Measurements from ENCODE around the gene CD52. TPM values are rescaled to one million over a fixed set of nuclear protein-coding genes. Genes with fewer than 3 reads are reported as not detected.
"Not testable (repeated sequence)": the region's sequence is repeated elsewhere in the genome, so short reads cannot be mapped to it uniquely, and the experiment has no call there.

Gene CD52
- polyA plus RNA-seq, 12 donors, result 1.3 to 40.6 (median 2.1) TPM; not detected in 2

DNA sequence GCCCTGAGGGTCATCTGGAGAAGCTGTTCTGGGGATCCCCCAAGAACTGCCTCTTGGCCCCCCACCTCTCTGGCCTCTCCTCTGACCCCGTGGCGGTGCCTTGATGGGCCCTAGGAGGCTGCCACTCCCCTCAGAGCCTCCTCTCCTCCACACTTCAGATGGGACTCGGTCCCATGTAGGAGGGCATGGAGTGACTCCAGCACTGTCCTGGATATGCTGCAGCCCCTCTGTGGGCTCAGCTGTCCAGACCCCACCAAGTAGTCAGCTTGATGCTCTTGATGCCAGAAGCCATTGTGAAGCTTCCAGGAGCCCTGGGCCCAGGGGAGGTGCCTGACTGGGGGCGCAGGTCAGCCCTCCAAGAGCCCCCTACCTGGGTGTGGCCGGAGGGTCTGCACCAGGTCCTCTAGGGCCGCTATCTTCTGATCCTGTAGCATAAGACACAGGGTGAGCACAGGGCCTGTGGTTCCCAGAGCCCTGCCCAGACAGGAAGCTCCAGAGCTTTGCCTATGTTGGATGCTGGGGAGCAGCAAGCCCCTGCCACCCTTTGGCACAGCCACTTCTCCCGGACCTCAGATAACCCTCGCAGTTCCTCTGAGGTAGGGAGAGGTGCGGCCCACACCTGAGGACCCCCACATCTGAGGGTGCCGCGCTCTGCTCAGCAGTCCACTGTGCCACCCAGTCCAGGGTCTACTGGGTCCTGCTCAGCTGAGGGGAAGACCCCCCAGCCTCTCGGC is 20.5 kb upstream of the CD52 start:
- DNase-seq, result no peak

DNA sequence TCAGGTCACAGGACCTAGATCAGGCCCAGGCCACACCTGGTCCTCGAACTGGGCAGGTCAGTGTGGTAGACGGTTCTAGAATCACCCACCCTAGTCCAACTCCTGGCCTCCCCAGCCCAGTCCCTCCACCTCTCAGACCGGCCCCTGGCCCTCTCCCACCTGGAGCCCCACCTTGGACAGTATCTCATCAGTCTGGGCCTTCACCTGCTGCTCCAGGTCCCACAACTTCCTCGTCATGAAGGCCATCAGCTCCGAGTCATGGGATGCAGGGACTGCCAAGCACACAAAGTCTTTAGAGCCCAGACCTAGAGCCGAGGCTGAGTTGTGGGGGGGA is 20.0 kb upstream of the CD52 start:
- no peak for DNase-seq

DNA sequence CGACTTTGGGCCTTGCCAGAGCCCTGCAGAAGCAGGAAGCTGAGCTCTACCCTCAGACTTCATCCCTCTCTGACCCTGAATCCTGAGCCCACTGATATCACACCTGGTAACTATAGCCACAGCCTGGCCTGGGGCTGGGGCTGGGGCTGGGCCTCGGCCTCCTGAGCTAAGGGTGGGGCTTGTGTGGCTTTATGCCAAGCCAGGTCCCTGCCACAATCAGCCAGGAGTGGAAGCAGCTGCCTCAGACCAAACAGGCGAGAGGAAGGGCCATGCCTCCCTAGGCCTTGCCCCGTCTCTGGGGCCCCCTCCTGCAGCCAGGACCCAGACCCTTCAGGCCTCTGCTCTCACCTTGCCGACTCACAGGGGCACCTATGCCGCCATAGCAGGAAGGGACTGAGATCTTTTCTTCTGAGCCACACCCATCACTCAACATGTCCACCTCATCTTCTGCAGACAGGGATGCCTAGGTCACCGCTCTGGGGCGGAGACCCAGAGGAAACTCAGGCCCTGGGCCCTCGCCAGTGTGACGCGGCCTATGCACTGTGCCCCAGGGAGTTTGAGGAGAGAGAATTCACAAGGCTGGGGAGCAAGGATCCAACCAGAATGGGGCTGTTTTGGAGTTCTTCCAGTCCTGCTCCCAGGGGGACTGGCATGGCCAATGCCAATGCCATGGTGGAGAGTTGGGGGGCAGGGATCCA is 17.0 kb upstream of the CD52 start:
- no peak for DNase-seq

DNA sequence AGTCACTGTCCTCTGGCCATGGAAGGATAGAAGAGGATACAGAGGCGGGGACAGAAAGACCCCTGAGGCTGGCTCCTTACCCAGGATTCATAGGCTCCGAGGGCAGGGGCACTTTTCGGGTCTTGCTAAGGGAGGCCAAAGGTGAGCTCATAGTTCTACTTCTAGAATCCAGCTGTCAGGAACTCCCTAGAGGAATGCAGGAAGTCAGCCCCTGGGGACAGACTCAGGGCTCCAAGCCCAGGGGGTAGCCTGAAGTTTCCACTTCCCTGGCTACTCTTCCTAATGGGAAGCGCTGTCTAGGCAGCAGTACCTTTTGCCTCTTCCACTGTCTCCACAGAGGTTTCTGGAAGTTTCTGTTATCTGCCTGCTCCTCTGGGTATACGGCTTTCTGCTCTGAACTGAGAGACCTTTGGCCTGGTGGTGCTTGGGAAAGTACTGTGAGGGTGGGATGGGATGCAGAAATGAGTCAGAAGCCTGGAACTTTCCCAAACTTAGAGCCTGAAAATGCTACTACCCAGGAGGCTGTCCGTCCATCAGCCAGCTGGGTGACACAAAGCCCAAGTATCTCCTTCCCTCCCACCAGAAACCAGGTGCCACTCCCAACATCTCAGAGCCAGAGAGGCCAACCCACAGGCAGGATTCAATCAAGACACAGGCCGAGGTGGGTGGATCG is 14.9 kb upstream of the CD52 start:
- no peak for DNase-seq

DNA sequence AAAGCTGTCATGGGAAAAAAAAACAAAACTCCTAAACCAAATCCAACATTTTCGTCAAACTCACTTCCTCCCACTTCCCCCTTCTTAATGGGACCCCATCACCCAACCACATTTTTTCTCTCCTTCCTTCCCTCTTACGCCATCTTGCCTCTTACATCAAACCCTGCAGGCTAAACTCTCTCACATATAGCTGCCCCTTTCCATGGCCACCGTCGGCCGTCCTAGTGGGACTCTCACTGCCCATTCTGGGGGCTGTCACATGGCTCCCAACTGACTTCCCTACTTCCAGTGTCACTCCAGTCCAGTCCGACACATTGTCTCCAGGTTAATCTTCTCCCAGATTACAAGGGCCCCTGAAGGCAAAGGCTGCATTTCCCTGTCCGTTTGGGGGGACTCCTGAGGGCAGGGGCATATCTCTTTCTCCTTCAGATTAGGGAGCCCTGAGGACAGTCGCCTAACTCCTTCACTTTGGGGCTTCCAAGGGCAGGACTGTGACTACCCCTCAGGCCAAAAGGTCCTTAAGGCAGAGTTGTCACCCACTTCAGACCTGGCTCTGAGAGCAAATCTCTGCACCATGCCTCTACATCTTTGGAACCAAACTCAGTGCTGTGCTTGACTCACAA is 12.0 kb upstream of the CD52 start:
- DNase-seq, result no peak

DNA sequence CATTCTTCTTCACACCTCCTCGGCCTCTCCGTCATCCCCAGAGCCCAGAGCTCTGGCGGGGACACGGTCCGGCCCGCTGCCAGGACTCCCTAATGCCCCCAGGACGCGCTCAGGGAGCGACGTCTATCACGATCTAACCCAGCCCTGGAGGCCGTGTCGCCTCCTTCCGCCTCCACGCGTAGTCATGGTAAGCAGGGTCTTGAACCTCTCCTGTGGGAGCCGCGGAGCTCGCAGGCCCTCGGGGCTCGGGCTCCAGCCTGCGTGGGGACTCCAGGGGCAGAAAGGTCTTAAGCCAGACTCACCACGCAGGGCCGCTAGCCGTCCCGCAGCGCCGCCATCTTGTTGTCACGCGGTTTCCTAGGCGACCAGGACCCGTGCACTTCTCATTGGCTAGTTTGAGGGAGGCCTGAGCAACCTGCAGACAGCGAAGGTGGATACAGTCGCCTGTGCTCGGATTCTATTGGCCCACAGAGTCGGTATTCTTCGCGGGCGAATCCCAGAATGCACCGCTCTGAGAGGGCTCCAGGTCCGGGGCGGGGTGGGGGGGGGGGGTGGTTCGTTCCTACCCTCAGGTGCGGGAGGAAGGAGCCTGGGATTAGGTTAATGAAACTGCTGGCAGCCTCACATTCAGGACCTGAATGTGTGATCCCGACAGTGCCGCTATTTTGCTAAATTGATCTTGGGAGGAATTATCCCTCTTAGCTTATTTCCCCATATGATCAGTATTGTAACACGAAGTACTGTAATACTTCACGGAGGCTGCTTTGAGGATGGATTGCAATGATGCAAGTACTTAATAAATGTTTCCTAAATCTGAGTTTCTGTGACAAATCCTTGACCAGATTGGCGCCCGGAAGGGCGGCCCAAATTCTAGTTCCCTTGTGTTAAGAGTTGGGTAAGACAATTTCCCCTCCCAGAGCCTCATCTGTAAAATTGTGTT is 11.2 kb upstream of the CD52 start, which contains the start of gene UBXN11:
Gene UBXN11 (minus strand): TSS at position 347 of the 940 bp plus-strand sequence. CDS start 3,753 bp downstream, outside the sequence.
- DNase-seq, result peak; percentile 82

DNA sequence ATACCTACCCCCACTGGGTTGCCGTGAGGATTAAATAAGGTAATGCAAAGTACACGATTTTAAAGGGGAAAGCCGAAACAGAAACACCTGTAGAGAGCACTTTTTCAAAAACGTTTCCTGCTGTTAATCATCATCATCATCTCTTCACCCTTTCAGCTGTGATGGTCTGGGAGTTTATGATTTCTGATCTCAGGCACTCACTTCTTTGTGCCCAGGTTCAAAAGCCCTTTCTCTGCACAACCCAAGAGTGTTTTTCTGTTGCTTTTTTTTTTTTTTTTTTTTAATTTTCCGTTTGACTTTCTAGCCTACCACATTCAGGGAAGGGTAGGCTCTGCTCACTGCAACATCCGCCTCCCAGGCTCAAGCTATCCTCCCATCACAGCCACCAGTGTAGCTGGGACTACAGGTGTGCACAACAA is 10.4 kb upstream of the CD52 start:
- no peak for DNase-seq

DNA sequence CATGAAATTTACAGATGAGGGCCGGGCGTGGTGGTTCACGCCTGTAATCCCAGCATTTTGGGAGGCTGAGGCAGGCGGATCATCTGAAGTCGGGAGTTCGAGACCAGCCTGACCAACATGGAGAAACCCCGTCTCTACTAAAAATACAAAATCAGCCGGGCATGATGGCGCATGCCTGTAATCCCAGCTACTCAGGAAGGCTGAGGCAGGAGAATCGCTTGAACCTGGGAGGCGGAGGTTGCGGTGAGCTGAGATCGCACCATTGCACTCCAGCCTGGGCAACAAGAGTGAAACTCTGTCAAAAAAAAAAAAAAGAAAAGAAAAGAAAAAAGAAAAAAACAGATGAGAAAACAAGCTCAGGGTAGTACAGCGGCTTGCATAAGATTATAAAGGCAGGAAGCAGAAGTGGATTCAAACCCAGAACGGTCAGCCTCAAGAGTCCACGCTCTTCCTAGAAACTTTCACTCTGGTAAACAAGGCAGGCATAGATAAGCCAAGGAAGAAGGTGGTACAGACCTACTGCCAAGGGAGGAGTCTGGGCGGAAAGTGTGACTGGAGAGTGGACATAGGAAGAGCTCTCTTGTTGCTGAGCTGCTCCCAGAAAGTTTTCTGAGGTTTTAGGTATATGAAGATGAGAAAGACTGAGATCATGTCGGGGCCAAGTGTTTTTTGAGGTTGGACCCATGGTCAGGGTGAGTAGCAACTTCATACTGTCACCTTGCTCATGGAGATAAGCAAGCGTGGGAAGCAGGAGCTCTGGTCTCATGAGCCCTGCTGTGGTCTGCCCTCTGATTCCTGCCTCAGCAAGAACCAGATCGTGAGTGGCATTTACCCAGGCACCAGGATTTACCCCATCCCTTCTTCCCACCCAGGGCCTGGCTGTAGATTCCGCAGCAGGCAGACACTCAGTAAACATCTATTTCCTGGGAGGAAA is 9.5 kb upstream of the CD52 start:
- DNase-seq, result not testable (repeated sequence)

DNA sequence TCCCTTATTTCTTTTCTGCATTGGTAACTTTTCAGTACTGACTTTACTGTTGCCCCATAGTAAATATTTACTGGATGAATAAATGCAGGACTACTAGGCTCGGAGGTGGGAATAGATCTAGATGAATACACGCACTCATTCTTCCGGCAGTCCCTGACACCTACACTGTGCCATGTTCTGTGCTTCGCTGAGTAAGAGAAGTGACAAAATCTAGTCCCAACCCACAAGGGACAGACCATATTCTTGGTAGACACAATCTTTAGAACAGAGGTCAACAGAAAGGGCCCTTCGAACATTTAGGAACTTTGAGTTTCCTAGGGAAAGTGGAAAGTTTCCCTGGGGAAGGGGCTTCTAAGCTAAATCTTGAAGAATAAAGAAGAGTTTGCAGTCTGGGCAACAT is 3.3 kb upstream of the CD52 start:
- no peak for DNase-seq

DNA sequence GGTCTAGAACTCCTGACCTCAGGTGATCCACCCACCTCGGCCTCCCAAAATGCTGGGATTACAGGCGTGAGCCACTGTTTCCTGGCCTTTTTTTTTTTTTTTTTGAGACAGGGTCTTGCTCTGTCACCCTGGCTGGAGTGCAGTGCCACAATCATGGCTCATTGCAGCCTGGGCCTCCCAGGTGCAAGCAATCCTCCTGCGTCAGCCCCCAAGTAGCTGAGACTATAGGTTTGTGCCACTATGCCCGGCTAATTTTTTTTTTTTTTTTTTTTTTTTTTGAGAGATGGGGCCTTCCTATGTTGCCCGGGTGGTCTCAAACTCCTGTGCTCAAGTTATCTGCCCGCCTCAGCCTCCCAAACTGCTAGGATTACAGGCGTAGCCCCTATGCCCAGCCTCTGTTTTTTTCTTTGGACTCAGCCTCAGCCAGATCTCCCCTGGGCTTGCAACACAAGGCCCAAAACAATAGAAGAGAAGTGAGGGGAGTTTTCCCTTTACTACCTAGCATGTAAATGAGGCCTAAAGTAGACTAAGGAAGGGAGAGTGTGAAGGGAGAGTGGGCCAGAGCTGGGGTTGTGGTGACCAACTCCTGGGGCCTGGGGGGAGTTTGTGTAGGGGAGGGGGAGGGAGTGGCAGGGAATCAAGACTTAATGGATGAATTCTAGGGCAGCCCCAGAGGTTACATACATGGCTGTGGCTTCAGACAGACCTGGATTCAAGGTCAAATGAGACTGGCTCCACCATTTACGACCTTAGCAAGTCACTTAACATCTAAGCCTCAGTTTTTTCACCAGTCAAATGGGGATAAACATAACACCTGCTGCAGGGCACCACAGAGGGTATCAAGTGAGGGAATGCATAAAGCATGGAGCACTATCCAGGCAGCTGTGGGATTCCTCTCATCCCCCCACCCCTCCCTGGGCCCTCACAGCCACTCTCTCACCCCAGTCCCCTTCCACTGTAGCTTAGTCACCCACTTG is 1.6 kb upstream of the CD52 start:
- DNase-seq, result no peak

DNA sequence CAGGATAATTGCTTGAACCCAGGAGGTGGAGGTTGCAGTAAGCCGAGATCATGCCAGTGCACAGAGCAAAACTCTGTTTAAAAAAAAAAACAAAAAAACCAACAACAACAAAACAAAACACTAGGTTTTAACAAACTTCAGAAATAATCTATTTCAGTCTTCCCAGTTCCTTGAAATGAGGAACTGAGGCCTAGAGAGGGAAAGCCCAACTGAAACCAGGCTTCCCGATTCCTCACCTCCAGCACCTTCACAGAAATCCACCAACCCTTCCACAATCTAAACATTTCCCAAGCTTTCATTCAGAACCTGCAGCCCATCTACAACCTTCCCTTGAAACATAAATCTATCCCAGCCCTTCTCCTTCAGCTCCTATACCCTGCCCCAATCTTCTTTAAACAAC is 612 bp upstream of the CD52 start:
- DNase-seq, result no peak

DNA sequence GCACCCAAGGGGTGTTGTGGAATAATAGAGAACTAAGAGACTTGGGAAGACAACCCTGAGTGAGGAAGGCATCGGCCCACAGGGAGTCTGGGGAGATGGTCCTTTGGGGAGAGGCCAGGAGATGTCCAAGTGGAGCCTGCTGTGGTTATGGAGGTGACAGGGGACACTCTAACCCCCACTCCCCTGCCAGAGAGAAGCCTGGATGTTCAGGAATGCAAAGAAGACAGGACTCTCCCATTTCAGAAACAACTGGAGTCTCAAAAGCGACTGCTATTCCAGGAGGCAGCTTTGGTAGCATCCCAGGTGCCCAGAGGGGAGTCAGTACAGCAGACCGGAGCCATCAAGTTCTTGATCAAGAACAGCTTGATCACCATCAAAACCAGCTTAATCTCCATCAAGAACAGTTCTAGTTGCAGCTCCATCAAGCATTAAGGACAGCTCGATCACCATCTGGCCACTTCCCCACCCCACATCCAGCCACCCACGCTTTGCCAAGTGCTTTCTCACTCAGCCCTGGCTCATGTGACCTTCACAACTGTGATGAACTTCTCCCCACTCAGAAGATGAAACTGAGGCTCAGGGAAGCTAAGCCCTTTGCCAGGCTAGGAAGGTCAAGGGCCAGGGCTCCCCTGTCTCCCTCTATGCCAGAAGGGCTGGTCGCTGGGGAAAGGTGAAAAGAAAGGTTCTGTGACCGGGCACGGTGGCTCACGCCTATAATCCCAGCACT is 743 bp downstream of the CD52 start:
- no peak for DNase-seq

DNA sequence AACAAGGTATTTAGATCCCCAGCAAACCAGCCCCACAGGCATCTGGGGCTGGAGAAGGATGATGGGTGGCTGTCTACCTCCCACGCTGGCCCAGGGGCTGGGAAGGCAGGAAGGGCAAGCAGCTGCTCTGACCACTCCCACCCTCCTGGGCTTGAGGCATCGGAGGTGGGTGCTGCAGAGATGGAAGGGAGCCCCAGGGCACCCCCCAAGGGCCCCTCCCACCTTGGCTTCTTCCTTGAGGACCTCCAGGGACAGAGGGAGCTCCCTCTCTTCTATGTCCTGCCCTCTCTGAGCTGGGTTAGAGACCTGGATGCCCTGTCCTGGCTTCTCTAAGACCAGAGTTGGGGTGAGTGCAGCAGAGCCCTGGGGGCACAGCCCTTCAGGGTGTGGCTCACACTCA is 3.1 kb downstream of the CD52 start:
- DNase-seq, result no peak

DNA sequence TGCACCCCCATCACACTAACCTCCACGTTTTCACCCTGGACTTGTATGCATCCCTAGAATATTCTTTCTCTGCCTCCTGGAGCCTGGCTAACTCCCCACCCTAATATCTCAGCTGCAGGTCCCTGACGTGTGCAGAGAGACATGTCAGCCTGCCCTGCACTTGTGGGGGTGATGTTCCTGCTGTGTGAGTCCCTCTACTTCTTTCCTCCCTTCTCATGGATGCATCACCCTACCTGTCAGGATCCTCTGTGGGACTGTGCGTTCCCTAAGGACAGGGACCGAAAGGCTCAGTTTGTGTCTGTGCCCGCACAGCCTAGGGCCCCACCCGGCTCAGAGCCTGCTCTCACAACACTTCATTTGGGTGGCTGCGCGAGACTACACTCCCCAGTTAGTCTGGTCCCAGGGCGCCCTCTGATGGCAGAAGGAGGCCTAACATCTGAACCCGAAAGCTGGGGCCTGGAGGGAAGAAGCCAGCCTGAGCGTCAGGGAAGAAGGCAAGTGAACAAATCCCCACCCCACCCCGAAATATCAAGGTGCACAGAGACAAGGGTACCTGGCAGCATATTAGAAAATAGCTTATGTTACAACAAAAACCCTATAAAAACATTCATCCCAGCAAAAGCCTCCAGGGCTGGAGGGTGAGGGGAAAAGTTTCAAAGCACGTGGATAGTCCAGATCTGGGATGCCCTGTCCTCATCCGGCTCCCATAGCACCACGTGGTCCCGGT is 3.7 kb downstream of the CD52 start:
- DNase-seq, result peak; percentile 90

DNA sequence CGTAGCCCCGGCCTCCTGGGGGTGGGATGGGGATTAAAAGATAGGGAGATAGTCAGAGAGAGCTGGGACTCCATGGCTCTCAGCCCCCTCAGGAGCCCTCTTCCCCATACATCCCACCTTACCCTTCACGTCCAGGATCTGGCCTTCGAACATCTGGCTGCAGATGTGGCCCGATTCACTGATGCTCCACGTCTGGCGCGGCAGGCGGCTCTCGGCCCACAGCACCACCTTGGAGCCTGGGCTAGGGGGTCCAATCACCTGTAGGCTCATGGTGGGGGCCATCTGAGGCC is 4.2 kb downstream of the CD52 start:
- no peak for DNase-seq

DNA sequence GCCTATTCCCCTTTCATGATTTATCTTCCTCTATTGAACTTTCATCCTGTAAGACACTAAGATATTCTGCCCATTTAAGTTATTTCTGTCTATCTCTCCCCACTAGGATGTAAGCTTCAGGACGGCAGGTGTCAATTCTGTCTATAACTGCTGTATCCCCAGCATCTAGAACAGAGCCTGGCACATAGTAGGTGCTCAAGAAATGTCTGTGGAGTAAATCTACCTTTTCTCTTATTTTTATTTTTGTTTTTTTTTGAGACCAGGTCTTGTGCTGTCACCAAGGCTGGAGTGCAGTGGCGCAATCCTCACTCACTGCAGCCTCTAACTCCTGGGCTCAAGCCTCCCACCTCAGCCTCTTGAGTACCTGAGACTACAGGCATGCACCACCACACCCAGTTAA is 5.6 kb downstream of the CD52 start:
- no peak for DNase-seq

DNA sequence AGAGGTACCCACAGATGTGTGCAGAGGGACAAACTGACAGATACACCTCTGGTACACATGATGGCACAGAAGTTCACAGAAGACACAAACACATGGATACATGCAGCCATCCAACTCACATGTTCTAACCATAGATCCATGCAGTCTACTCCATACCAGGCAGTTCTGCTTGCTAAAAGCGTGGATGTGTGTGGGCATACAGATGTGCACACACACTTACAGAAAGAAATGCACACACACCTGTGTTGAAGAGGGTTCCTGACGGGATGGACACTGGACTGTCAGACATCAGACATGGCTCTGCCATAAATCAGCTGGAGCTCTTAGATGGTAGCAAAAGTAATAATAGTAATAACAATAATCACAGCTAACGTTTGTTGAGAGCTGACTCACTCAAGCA is 6.8 kb downstream of the CD52 start:
- DNase-seq, result no peak

DNA sequence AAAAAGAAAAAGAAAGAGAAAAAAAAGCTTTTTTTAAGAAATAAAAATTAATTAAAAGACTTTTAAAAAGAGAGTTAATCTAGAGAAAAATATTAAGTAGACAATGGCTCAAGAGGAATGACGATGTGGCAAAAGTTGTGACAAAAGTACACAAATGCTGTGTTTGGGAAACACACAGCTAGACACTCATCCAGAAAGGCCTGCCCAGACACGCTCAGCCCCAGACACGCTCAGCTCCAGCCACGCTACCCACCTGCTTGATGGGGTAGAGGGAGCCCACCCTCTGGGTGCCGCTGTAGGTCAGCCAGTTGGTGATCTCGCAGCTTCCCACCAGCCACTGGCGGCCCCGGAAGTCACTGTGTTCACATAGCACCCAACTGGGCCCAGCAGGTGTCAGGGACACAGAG is 10.2 kb downstream of the CD52 start:
- no peak for DNase-seq

Data from muscle of arm (tissue), 12 donors.